Measurements from ENCODE around the gene RAI14.

DNA sequence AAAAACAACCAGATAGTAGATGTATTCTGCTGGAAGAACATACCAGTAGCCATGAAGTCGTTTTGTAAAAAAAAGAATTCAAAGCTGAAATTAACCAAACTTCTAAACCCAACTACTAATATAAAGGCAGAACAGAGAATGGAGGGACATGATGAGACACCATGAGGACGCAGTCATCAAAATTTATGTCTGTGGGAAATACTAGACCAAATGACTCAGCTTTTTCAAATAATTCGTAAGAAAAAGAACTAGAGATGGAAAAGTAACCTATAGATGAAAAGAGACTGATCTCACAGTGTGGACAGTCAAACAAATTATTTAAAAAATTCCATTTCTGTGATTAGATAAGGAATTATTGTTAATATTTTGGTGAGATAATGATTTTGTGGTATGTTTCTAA lies 193.1 kb downstream of the RAI14 start:
- TF ChIP-seq, protein P1, sequence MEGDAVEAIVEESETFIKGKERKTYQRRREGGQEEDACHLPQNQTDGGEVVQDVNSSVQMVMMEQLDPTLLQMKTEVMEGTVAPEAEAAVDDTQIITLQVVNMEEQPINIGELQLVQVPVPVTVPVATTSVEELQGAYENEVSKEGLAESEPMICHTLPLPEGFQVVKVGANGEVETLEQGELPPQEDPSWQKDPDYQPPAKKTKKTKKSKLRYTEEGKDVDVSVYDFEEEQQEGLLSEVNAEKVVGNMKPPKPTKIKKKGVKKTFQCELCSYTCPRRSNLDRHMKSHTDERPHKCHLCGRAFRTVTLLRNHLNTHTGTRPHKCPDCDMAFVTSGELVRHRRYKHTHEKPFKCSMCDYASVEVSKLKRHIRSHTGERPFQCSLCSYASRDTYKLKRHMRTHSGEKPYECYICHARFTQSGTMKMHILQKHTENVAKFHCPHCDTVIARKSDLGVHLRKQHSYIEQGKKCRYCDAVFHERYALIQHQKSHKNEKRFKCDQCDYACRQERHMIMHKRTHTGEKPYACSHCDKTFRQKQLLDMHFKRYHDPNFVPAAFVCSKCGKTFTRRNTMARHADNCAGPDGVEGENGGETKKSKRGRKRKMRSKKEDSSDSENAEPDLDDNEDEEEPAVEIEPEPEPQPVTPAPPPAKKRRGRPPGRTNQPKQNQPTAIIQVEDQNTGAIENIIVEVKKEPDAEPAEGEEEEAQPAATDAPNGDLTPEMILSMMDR (IDR thresholded peaks at IDR 0.05; ENCODE audit: poor library complexity) = no peak
- TF ChIP-seq EZH2 (IDR thresholded peaks at IDR 0.05; ENCODE audit: borderline replicate concordance) = no peak
